Endothelial cell of umbilical vein (primary cell): Measurements from ENCODE around the gene GLRX. TPM values are rescaled to one million over a fixed set of nuclear protein-coding genes. Genes with fewer than 3 reads are reported as not detected.

Source experiments
- BruUV-seq: library from RNA; stranded (reverse); fragments of 400-500 nt; replicated peaks from 2 replicates; lab custom pipeline; 2021; lab: Mats Ljungman, UMichigan
- CTCF ChIA-PET: fragments of 300-600, 350-600 bp; sonication (Branson Sonifier 250); formaldehyde crosslinking; loops from one replicate; lab custom pipeline; 2021; ENCODE audit warnings: antibody characterized with exemption, inconsistent platforms; lab: Charles Lee
- POLR2A ChIA-PET: fragments of 300-600, 350-600 bp; sonication (Branson Sonifier 250); formaldehyde crosslinking; loops from one replicate; lab custom pipeline; 2021; ENCODE audit warnings: antibody characterized with exemption, inconsistent platforms; lab: Charles Lee
- DNase-seq: peaks from one replicate; pipeline ENCODE4 v3.0.0-alpha.2; 2011; ENCODE audit warnings: low read depth, low spot score
- FAIRE-seq: peaks from 2 replicates; lab custom pipeline; 2011; peaks lifted over from hg19 to GRCh38; lab: Jason Lieb, UNC
- H2AFZ ChIP-seq: 2 replicates; pipeline ENCODE4 v1.6.0; 2012; ENCODE audit warnings: low read depth, low read length, control low read depth, inconsistent platforms
- H3K27ac ChIP-seq: 2 replicates; pipeline ENCODE4 v1.5.1; 2011; ENCODE audit warnings: low read depth, mild to moderate bottlenecking, control low read depth, low read length, moderate library complexity; ENCODE audit not compliant: insufficient read depth
- H3K27me3 ChIP-seq, 2 experiments: 2 replicates each; pipeline versions ENCODE4 v1.6.0 to v1.6.1; 2011; ENCODE audit warnings: low read length in 2 of 2, mixed read lengths in 1 of 2; ENCODE audit not compliant: control insufficient read depth in 2 of 2, insufficient read depth in 2 of 2
- H3K36me3 ChIP-seq, 2 experiments: 2 replicates in 1 of 2; 3 replicates in 1 of 2; pipeline ENCODE4 v1.5.1; 2011; ENCODE audit warnings: low read length in 2 of 2, mild to moderate bottlenecking in 1 of 2, moderate library complexity in 1 of 2; ENCODE audit not compliant: control insufficient read depth in 2 of 2, insufficient read depth in 2 of 2; ENCODE audit errors: extremely low read depth in 1 of 2
- H3K4me1 ChIP-seq: 3 replicates; pipeline ENCODE4 v1.5.1; 2011; ENCODE audit warnings: mild to moderate bottlenecking, low read length; ENCODE audit not compliant: control insufficient read depth, insufficient read depth; ENCODE audit errors: extremely low read depth
- H3K4me2 ChIP-seq: 2 replicates; pipeline ENCODE4 v1.6.1; 2011; ENCODE audit warnings: low read length, control low read depth, mixed read lengths; ENCODE audit not compliant: insufficient read depth
- H3K4me3 ChIP-seq, 3 experiments: fragments of 200-600 bp in 1 of 3; sonication (generic), shearing (Covaris generic) in 1 of 3; replicated peaks in 1 of 3; 2 replicates each; pipeline ENCODE4 v1.5.1; 2011 to 2016; ENCODE audit warnings: control low read depth in 3 of 3, low read length in 3 of 3, mild to moderate bottlenecking in 2 of 3, inconsistent platforms in 1 of 3, low read depth in 1 of 3, moderate library complexity in 1 of 3; ENCODE audit not compliant: insufficient read depth in 1 of 3
- H3K79me2 ChIP-seq: 2 replicates; pipeline ENCODE4 v1.6.0; 2012; ENCODE audit warnings: low read length, inconsistent platforms; ENCODE audit not compliant: control insufficient read depth, insufficient read depth
- H3K9ac ChIP-seq: replicated peaks from 2 replicates; pipeline ENCODE3; 2011; ENCODE audit warnings: low read length, control low read depth; ENCODE audit not compliant: insufficient read depth; ENCODE audit errors: extremely low read depth
- H3K9me1 ChIP-seq: replicated peaks from 3 replicates; pipeline ENCODE4 v1.6.0; 2011; ENCODE audit warnings: mild to moderate bottlenecking, low read length; ENCODE audit not compliant: control insufficient read depth, insufficient read depth; ENCODE audit errors: extremely low read depth
- H3K9me3 ChIP-seq: replicated peaks from 2 replicates; pipeline ENCODE4 v1.5.1; 2012; ENCODE audit warnings: low read length, inconsistent platforms; ENCODE audit not compliant: control insufficient read depth, insufficient read depth
- H4K20me1 ChIP-seq: replicated peaks from 2 replicates; pipeline ENCODE3; 2011; ENCODE audit warnings: mild to moderate bottlenecking, low read length; ENCODE audit not compliant: control insufficient read depth, insufficient read depth; ENCODE audit errors: extremely low read depth
- EZH2 ChIP-seq: IDR thresholded peaks from 2 replicates; pipeline ENCODE4 v1.6.1; 2012; ENCODE audit warnings: borderline replicate concordance, low read depth, mild to moderate bottlenecking, moderate library complexity, low read length, inconsistent platforms; ENCODE audit not compliant: severe bottlenecking
- FOS ChIP-seq: IDR thresholded peaks from 2 replicates; pipeline ENCODE4 v1.6.1; 2011; ENCODE audit warnings: mild to moderate bottlenecking, low read length, moderate library complexity, borderline replicate concordance; ENCODE audit not compliant: insufficient read depth
- GATA2 ChIP-seq: IDR thresholded peaks from 2 replicates; pipeline ENCODE4 v1.7.0; 2011; ENCODE audit warnings: low read depth, mild to moderate bottlenecking, moderate library complexity, mixed read lengths, low read length; ENCODE audit not compliant: insufficient read length, insufficient read depth
- JUN ChIP-seq: IDR thresholded peaks from 2 replicates; pipeline ENCODE4 v1.6.1; 2011; ENCODE audit warnings: borderline replicate concordance, low read depth; ENCODE audit not compliant: insufficient read length, insufficient read depth
- MYC ChIP-seq: IDR thresholded peaks from one replicate; pipeline ENCODE4 v1.6.1; 2011; ENCODE audit warnings: mild to moderate bottlenecking, low read depth, low read length
- POLR2A ChIP-seq: IDR thresholded peaks from 2 replicates; pipeline ENCODE4 v1.6.1; 2012; ENCODE audit warnings: low read depth, mild to moderate bottlenecking, control low read depth, low read length
- POLR2AphosphoS5 ChIP-seq: IDR thresholded peaks from 2 replicates; pipeline ENCODE4 v1.6.1; 2012; ENCODE audit warnings: low read depth, mild to moderate bottlenecking, control low read depth, low read length, moderate library complexity; ENCODE audit not compliant: insufficient read depth
- dilution Hi-C: fragments of 300-500 bp; cut with MboI; formaldehyde crosslinking; loops from one replicate; pipeline ENCODE4 v1.15.0; 2019; ENCODE audit warnings: low sequenced_read_pairs; ENCODE audit not compliant: extremely low pct_ligation_motif_present
- intact Hi-C: fragments of 100-400 bp; cut with micrococcal nuclease; formaldehyde crosslinking; loops from one replicate; pipeline ENCODE4 v1.10.0; 2022
- polyA plus RNA-seq, 4 experiments: library from polyadenylated mRNA; depleted of rRNA in 3 of 4; stranded (reverse) in 3 of 4; unstranded in 1 of 4; fragments of >200 nt; gene quantifications; 2 replicates each; pipeline versions ENCODE4 v1.2.1 to v1.2.3, GENCODE V29; 2011 to 2012; ENCODE audit warnings: missing spikeins in 1 of 4
- total RNA-seq: library from RNA; stranded (reverse); gene quantifications from 2 replicates; pipeline ENCODE4 v1.2.3, GENCODE V29; 2021
- TF ChIP-seq, protein P1 (sequence below), 2 donors: IDR thresholded peaks; 1 replicate in 1 of 2; 2 replicates in 1 of 2; pipeline ENCODE4 v1.5.1; 2011; ENCODE audit warnings: low read length in 2 of 2, mild to moderate bottlenecking in 2 of 2, moderate library complexity in 2 of 2, control low read depth in 1 of 2, inconsistent platforms in 1 of 2, low read depth in 1 of 2; ENCODE audit not compliant: insufficient read depth in 1 of 2; ENCODE audit errors: extremely low read depth in 1 of 2
- TF ChIP-seq, protein P2 (sequence below): IDR thresholded peaks from 2 replicates; pipeline ENCODE4 v1.6.1; 2011; ENCODE audit not compliant: insufficient read depth, insufficient read length

GLRX gene
- total and polyA plus RNA-seq, 2 donors (not counting 3 experiments of a cell fraction or from before 2014, with no cell fraction given), result 14.2 to 40.3 TPM

DNA sequence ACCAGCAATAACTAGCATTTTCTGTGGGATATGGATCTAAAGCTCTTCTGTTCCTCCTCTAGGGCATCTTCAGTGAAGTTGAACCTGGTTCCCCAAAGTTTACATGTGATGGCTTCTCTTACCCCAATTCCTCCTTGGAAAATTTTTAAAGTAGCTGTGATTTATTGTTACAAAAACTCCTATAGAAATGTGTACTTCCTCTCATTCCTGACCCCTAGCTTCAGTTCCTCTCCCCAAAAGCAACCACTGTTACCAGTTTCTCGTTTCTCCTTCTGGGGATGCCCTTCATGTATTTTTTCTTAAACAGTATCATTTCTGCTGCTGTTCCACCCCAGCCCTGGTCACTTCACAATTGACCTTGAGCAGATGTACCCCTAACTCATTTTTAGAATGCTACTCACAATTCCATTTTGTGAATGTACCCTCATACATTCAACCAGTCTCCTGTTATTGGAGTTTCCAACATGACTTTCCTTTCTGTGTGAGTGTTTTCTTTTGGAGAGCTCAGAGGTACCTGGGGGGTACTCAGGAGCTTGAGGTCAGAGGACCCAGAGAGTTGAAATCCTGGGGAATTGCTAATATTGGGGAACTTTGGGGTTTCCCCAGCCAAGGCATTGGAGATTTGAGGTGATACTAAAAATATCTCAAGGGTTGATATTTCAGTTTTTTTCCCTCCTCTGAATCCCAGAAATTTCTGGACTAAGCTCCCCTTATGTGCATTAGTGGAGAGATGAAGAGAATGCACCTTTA, 18.6 kb upstream of the GLRX start:
- H2AFZ ChIP-seq, result no peak overlapping the region
- no peak overlapping the region for H3K4me2 ChIP-seq
- H3K79me2 ChIP-seq, result no peaks in the 10 kb centered on the region
- peaks cover 8% of the 10 kb centered on the region for H3K4me1 ChIP-seq
- no peak overlapping the region for H3K9ac ChIP-seq
- no TSS peak for BruUV-seq
- no peaks in the 10 kb centered on the region for H3K9me3 ChIP-seq
- no peaks in the 10 kb centered on the region for H3K36me3 ChIP-seq
- no peak for DNase-seq
- H3K9me1 ChIP-seq, result no peaks in the 10 kb centered on the region
- no peaks in the 10 kb centered on the region for H4K20me1 ChIP-seq
- CTCF ChIA-PET, result interaction anchor here (0.9 to 14.6 kb wide), 3 partner anchors 57 to 196 kb away, joined by 4 to 201 read pairs (median 5); no protein-coding TSS in a partner anchor
- POLR2A ChIA-PET, result no interaction called here
- no peak overlapping the region for H3K27ac ChIP-seq
- intact Hi-C loops, result no loop called here
- dilution Hi-C loops, result loop anchor here (25.0 kb wide), 1 partner anchor 204 kb away; the partner anchor contains the start of gene RFESD
- TF ChIP-seq POLR2A (no peak), EZH2 (no peak), JUN (no peak)
- no peaks in the 10 kb centered on the region for H3K27me3 ChIP-seq
- H3K4me3 ChIP-seq, result no peak overlapping the region
- no peak for FAIRE-seq

DNA sequence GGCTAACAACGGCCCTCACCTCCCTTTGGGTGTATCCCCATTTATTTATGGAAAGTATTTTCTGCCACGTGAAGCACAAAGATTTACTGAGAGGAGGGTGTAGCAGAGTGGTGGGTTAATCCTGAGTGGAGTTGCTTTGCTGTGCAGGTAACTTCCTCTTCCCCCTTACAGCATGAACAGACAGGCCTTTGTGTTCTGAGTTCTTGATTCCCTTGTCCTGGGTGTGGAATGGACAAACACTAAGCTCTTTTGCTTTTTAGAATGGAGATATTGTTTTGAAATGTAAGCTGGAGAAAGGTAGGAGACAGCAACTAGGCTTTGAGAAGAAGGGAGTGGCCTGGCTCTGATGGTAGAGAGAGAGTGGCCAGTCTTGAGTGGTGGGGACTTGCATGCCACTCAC, 17.1 kb upstream of the GLRX start:
- Histone ChIP-seq H3K4me1 (peaks cover 21% of the 10 kb centered on the region), H3K79me2 (no peaks in the 10 kb centered on the region), H3K27me3 (no peaks in the 10 kb centered on the region), H2AFZ (no peak overlapping the region), H3K4me2 (no peak overlapping the region), H3K27ac (no peak overlapping the region), H4K20me1 (no peaks in the 10 kb centered on the region), H3K9ac (no peak overlapping the region), H3K4me3 (no peak overlapping the region), H3K9me1 (no peaks in the 10 kb centered on the region), H3K9me3 (no peaks in the 10 kb centered on the region), H3K36me3 (no peaks in the 10 kb centered on the region)
- FAIRE-seq (no peak), DNase-seq (no peak)
- intact Hi-C loops, result loop anchor here (5.0 kb wide), 1 partner anchor 107 kb away; the partner anchor contains the start of gene RHOBTB3
- POLR2A ChIA-PET, result no interaction called here
- dilution Hi-C loops, result loop anchor here (25.0 kb wide), 1 partner anchor 202 kb away; the partner anchor contains the start of gene RFESD
- BruUV-seq, result no TSS peak
- CTCF ChIA-PET, result interaction anchor here (1.9 to 4.3 kb wide), 2 partner anchors 16 to 58 kb away, joined by 4 to 25 read pairs; no protein-coding TSS in a partner anchor
- TF ChIP-seq POLR2A, result no peak
- no peak for TF ChIP-seq MYC
- TF ChIP-seq, protein P1, sequence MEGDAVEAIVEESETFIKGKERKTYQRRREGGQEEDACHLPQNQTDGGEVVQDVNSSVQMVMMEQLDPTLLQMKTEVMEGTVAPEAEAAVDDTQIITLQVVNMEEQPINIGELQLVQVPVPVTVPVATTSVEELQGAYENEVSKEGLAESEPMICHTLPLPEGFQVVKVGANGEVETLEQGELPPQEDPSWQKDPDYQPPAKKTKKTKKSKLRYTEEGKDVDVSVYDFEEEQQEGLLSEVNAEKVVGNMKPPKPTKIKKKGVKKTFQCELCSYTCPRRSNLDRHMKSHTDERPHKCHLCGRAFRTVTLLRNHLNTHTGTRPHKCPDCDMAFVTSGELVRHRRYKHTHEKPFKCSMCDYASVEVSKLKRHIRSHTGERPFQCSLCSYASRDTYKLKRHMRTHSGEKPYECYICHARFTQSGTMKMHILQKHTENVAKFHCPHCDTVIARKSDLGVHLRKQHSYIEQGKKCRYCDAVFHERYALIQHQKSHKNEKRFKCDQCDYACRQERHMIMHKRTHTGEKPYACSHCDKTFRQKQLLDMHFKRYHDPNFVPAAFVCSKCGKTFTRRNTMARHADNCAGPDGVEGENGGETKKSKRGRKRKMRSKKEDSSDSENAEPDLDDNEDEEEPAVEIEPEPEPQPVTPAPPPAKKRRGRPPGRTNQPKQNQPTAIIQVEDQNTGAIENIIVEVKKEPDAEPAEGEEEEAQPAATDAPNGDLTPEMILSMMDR (IDR thresholded peaks at IDR 0.05; ENCODE audit: extremely low read depth in 1 of 2, insufficient read depth in 1 of 2, low read depth in 1 of 2, low read length in 2 of 2), result no peak
- TF ChIP-seq EZH2, result no peak
- no peak for TF ChIP-seq GATA2
- no peak for TF ChIP-seq FOS
- no peak for TF ChIP-seq POLR2AphosphoS5
- TF ChIP-seq JUN, result no peak
- TF ChIP-seq, protein P2, sequence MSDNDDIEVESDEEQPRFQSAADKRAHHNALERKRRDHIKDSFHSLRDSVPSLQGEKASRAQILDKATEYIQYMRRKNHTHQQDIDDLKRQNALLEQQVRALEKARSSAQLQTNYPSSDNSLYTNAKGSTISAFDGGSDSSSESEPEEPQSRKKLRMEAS, result no peak
